ENCODE measurements around the gene ZER1.
"Not testable (repeated sequence)": the region's sequence is repeated elsewhere in the genome, so short reads cannot be mapped to it uniquely, and the experiment has no call there.

Gene ZER1

GRCh38 chr9:128771745-128772519 lies at the start of gene ZER1:
ZER1 (minus strand) TSS chr9:128771927; CDS start chr9:128755565, 16,362 bp downstream.
- DNase-seq = peak; percentile 91

GRCh38 chr9:128820665-128821583 lies 49.2 kb upstream of the ZER1 start:
- no peak for DNase-seq

GRCh38 chr9:128819716-128820664 lies 48.3 kb upstream of the ZER1 start:
- no peak for DNase-seq

GRCh38 chr9:128818839-128819715 lies 47.4 kb upstream of the ZER1 start:
- DNase-seq = peak; percentile 23

- peak; percentile 97 for DNase-seq
Observed at GRCh38 chr9:128818099-128818838, 46.5 kb upstream of the ZER1 start, which contains the start of gene ENDOG. ENDOG (plus strand) TSS chr9:128818500; CDS start chr9:128818685, 185 bp downstream.

GRCh38 chr9:128810873-128811272 lies 39.1 kb upstream of the ZER1 start:
- no peak for DNase-seq

GRCh38 chr9:128809831-128810230 lies 38.1 kb upstream of the ZER1 start:
- no peak for DNase-seq

- no peak for DNase-seq
Observed at GRCh38 chr9:128809036-128809599, 37.4 kb upstream of the ZER1 start.

- no peak for DNase-seq
Observed at GRCh38 chr9:128808543-128808942, 36.8 kb upstream of the ZER1 start.

GRCh38 chr9:128807827-128808226 lies 36.1 kb upstream of the ZER1 start:
- DNase-seq = no peak

GRCh38 chr9:128805661-128806060 lies 33.9 kb upstream of the ZER1 start:
- DNase-seq = no peak

- no peak for DNase-seq
Observed at GRCh38 chr9:128802482-128802881, 30.8 kb upstream of the ZER1 start.

GRCh38 chr9:128800061-128800460 lies 28.3 kb upstream of the ZER1 start:
- DNase-seq = no peak

- no peak for DNase-seq
Observed at GRCh38 chr9:128798896-128799295, 27.2 kb upstream of the ZER1 start.

GRCh38 chr9:128794961-128795360 lies 23.2 kb upstream of the ZER1 start:
- not testable (repeated sequence) for DNase-seq

- DNase-seq = no peak
Observed at GRCh38 chr9:128792978-128793686, 21.4 kb upstream of the ZER1 start.

- no peak for DNase-seq
Observed at GRCh38 chr9:128792134-128792533, 20.4 kb upstream of the ZER1 start.

GRCh38 chr9:128790536-128790935 lies 18.8 kb upstream of the ZER1 start:
- DNase-seq = no peak

- no peak for DNase-seq
Observed at GRCh38 chr9:128788445-128788844, 16.7 kb upstream of the ZER1 start.

- no peak for DNase-seq
Observed at GRCh38 chr9:128787659-128788058, 15.9 kb upstream of the ZER1 start.

All from inflammatory macrophage treated with lipopolysaccharide for 4 hours (primary cell).